ENCODE measurements around the gene YEATS2. TPM values are rescaled to one million over a fixed set of nuclear protein-coding genes. Genes with fewer than 3 reads are reported as not detected.

Gene YEATS2
- total and polyA plus RNA-seq, 2 experiments from 2014 or later = 15.2 to 72.8 TPM

GRCh38 chr3:183845608-183846288, 148.2 kb downstream of the YEATS2 start (continued):
- no peak for TF ChIP-seq REST (IDR thresholded peaks at IDR 0.05; ENCODE audit: unreplicated experiment)
- TF ChIP-seq STAT1 (IDR thresholded peaks at IDR 0.05; ENCODE audit: unreplicated experiment) = no peak
- TF ChIP-seq, protein P1, sequence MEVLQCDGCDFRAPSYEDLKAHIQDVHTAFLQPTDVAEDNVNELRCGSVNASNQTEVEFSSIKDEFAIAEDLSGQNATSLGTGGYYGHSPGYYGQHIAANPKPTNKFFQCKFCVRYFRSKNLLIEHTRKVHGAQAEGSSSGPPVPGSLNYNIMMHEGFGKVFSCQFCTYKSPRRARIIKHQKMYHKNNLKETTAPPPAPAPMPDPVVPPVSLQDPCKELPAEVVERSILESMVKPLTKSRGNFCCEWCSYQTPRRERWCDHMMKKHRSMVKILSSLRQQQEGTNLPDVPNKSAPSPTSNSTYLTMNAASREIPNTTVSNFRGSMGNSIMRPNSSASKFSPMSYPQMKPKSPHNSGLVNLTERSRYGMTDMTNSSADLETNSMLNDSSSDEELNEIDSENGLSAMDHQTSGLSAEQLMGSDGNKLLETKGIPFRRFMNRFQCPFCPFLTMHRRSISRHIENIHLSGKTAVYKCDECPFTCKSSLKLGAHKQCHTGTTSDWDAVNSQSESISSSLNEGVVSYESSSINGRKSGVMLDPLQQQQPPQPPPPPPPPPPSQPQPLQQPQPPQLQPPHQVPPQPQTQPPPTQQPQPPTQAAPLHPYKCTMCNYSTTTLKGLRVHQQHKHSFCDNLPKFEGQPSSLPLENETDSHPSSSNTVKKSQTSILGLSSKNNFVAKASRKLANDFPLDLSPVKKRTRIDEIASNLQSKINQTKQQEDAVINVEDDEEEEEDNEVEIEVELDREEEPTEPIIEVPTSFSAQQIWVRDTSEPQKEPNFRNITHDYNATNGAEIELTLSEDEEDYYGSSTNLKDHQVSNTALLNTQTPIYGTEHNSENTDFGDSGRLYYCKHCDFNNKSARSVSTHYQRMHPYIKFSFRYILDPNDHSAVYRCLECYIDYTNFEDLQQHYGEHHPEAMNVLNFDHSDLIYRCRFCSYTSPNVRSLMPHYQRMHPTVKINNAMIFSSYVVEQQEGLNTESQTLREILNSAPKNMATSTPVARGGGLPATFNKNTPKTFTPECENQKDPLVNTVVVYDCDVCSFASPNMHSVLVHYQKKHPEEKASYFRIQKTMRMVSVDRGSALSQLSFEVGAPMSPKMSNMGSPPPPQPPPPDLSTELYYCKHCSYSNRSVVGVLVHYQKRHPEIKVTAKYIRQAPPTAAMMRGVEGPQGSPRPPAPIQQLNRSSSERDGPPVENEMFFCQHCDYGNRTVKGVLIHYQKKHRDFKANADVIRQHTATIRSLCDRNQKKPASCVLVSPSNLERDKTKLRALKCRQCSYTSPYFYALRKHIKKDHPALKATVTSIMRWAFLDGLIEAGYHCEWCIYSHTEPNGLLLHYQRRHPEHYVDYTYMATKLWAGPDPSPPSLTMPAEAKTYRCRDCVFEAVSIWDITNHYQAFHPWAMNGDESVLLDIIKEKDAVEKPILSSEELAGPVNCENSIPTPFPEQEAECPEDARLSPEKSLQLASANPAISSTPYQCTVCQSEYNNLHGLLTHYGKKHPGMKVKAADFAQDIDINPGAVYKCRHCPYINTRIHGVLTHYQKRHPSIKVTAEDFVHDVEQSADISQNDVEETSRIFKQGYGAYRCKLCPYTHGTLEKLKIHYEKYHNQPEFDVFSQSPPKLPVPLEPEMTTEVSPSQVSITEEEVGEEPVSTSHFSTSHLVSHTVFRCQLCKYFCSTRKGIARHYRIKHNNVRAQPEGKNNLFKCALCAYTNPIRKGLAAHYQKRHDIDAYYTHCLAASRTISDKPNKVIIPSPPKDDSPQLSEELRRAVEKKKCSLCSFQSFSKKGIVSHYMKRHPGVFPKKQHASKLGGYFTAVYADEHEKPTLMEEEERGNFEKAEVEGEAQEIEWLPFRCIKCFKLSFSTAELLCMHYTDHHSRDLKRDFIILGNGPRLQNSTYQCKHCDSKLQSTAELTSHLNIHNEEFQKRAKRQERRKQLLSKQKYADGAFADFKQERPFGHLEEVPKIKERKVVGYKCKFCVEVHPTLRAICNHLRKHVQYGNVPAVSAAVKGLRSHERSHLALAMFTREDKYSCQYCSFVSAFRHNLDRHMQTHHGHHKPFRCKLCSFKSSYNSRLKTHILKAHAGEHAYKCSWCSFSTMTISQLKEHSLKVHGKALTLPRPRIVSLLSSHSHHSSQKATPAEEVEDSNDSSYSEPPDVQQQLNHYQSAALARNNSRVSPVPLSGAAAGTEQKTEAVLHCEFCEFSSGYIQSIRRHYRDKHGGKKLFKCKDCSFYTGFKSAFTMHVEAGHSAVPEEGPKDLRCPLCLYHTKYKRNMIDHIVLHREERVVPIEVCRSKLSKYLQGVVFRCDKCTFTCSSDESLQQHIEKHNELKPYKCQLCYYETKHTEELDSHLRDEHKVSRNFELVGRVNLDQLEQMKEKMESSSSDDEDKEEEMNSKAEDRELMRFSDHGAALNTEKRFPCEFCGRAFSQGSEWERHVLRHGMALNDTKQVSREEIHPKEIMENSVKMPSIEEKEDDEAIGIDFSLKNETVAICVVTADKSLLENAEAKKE (CRISPR knock-in tag; IDR thresholded peaks at IDR 0.05) = no peak
- no peak for TF ChIP-seq CREB1 (CRISPR knock-in tag; IDR thresholded peaks at IDR 0.05; ENCODE audit: low read depth)
- no peak for TF ChIP-seq NANOG (IDR thresholded peaks at IDR 0.05; ENCODE audit: borderline replicate concordance)
- no peak for TF ChIP-seq ZNF331 (CRISPR knock-in tag; IDR thresholded peaks at IDR 0.05; ENCODE audit: low read depth)
- TF ChIP-seq EZH2phosphoT487 (IDR thresholded peaks at IDR 0.05; ENCODE audit: unreplicated experiment) = no peak
- no peak for TF ChIP-seq JUNB (IDR thresholded peaks at IDR 0.05; ENCODE audit: unreplicated experiment)

Data from GM23338 (cell line).